ENCODE data around the gene H2AZ1.

- TF ChIP-seq CTCF (optimal IDR thresholded peaks at IDR 0.05 in 1 of 3, IDR thresholded peaks at IDR 0.05 in 1 of 3, conservative IDR thresholded peaks at IDR 0.05 in 1 of 3; ENCODE audit: extremely low read depth in 1 of 3, insufficient read depth in 2 of 3, low read length in 3 of 3) (no peak), EZH2 (IDR thresholded peaks at IDR 0.05; ENCODE audit: low read length) (no peak)
These were observed 36.7 kb upstream of the H2AZ1 start for GRCh38 chr4:99986792-99987191.

Data from keratinocyte (primary cell).